ENCODE measurements around the gene TIMM50. TPM values are rescaled to one million over a fixed set of nuclear protein-coding genes. Genes with fewer than 3 reads are reported as not detected.

Gene TIMM50
- total RNA-seq, 3 donors from 2014 or later (not counting 1 experiment from before 2014, with no cell fraction given) = 50.1 to 67.2 (median 60.8) TPM

GRCh38 chr19:39481676-39482075 lies 1.0 kb downstream of the TIMM50 start:
- intact Hi-C loops (cut with micrococcal nuclease) = loop anchor here (5.0 kb wide), 1 partner anchor 84 kb away; no protein-coding TSS in a partner anchor
- no peaks in the 10 kb centered on the region for H3K27me3 ChIP-seq (ENCODE audit: control insufficient read depth, insufficient read depth, low read length)
- Mint-ChIP-seq H3K4me3 (peak overlapping the region; percentile 93), H3K9me3 (no peaks in the 10 kb centered on the region), H3K27ac (peak overlapping the region; percentile 81 to 94), H3K36me3 (no peaks in the 10 kb centered on the region), H3K27me3 (ENCODE audit: low read depth in 2 of 2) (no peaks in the 10 kb centered on the region), H3K4me1 (peaks cover 20 to 25% of the 10 kb centered on the region in 2 donors)
- H3K27ac ChIP-seq (ENCODE audit: low read length) = no peak overlapping the region
- ATAC-seq (no peak), DNase-seq (no peak)
- peaks cover 19% of the 10 kb centered on the region for H3K4me1 ChIP-seq (ENCODE audit: control insufficient read depth, insufficient read depth, low read length)
- WGBS (ENCODE audit: insufficient coverage) = 93% methylated on average over 11 of the region's 11 CpGs
- H3K4me3 ChIP-seq (ENCODE audit: low read length) = peak overlapping the region; percentile 99
- peaks cover 11% of the 10 kb centered on the region for H3K36me3 ChIP-seq (ENCODE audit: control insufficient read depth, insufficient read depth, low read length)
- H3K9me3 ChIP-seq (ENCODE audit: control insufficient read depth, insufficient read depth, low read length) = no peaks in the 10 kb centered on the region
- TF ChIP-seq CTCF (IDR thresholded peaks at IDR 0.05) = no peak

GRCh38 chr19:39483141-39483540 lies 2.5 kb downstream of the TIMM50 start:
- WGBS (ENCODE audit: insufficient coverage) = 95% methylated on average over 3 of the region's 6 CpGs
- Histone ChIP-seq H3K9me3 (ENCODE audit: control insufficient read depth, insufficient read depth, low read length) (no peaks in the 10 kb centered on the region), H3K4me1 (ENCODE audit: control insufficient read depth, insufficient read depth, low read length) (peaks cover 19% of the 10 kb centered on the region), H3K27ac (ENCODE audit: low read length) (no peak overlapping the region), H3K4me3 (ENCODE audit: low read length) (no peak overlapping the region), H3K27me3 (ENCODE audit: control insufficient read depth, insufficient read depth, low read length) (no peaks in the 10 kb centered on the region), H3K36me3 (ENCODE audit: control insufficient read depth, insufficient read depth, low read length) (peaks cover 19% of the 10 kb centered on the region)
- intact Hi-C loops (cut with micrococcal nuclease) = loop anchor here (5.0 kb wide), 1 partner anchor 86 kb away; no protein-coding TSS in a partner anchor
- Mint-ChIP-seq H3K9me3 (no peaks in the 10 kb centered on the region), H3K4me3 (peak overlapping the region; percentile 28), H3K27ac (peak overlapping the region; percentile 14 to 20), H3K36me3 (no peaks in the 10 kb centered on the region), H3K27me3 (ENCODE audit: low read depth in 2 of 2) (no peaks in the 10 kb centered on the region), H3K4me1 (peaks cover 20 to 28% of the 10 kb centered on the region in 2 donors)
- no peak for DNase-seq
- TF ChIP-seq CTCF (IDR thresholded peaks at IDR 0.05) = no peak
- no peak for ATAC-seq

GRCh38 chr19:39489756-39490155 lies 9.1 kb downstream of the TIMM50 start:
- no peaks in the 10 kb centered on the region for H3K9me3 ChIP-seq (ENCODE audit: control insufficient read depth, insufficient read depth, low read length)
- H3K4me1 Mint-ChIP-seq = peaks cover 0 to 6% of the 10 kb centered on the region in 2 donors
- ATAC-seq (no peak), DNase-seq (no peak)
- TF ChIP-seq CTCF (IDR thresholded peaks at IDR 0.05) = no peak
- H3K4me3 Mint-ChIP-seq = no peak overlapping the region
- no peaks in the 10 kb centered on the region for H3K4me1 ChIP-seq (ENCODE audit: control insufficient read depth, insufficient read depth, low read length)
- intact Hi-C loops (cut with micrococcal nuclease) = no loop called here
- WGBS (ENCODE audit: insufficient coverage) = 99% methylated on average over 7 of the region's 10 CpGs
- H3K9me3 Mint-ChIP-seq = no peaks in the 10 kb centered on the region
- H3K27ac ChIP-seq (ENCODE audit: low read length) = no peak overlapping the region
- no peak overlapping the region for H3K27ac Mint-ChIP-seq
- H3K36me3 ChIP-seq (ENCODE audit: control insufficient read depth, insufficient read depth, low read length) = peaks cover 45% of the 10 kb centered on the region
- H3K4me3 ChIP-seq (ENCODE audit: low read length) = no peak overlapping the region
- H3K27me3 Mint-ChIP-seq (ENCODE audit: low read depth in 2 of 2) = no peaks in the 10 kb centered on the region
- H3K36me3 Mint-ChIP-seq = no peaks in the 10 kb centered on the region
- H3K27me3 ChIP-seq (ENCODE audit: control insufficient read depth, insufficient read depth, low read length) = no peaks in the 10 kb centered on the region

GRCh38 chr19:39492225-39492624 lies 11.6 kb downstream of the TIMM50 start:
- Histone ChIP-seq H3K36me3 (ENCODE audit: control insufficient read depth, insufficient read depth, low read length) (peaks cover 30% of the 10 kb centered on the region), H3K27ac (ENCODE audit: low read length) (no peak overlapping the region), H3K9me3 (ENCODE audit: control insufficient read depth, insufficient read depth, low read length) (no peaks in the 10 kb centered on the region), H3K4me1 (ENCODE audit: control insufficient read depth, insufficient read depth, low read length) (no peaks in the 10 kb centered on the region), H3K27me3 (ENCODE audit: control insufficient read depth, insufficient read depth, low read length) (peaks cover 5% of the 10 kb centered on the region), H3K4me3 (ENCODE audit: low read length) (no peak overlapping the region)
- WGBS (ENCODE audit: insufficient coverage) = 96% methylated on average over 6 of the region's 6 CpGs
- no peaks in the 10 kb centered on the region for H3K36me3 Mint-ChIP-seq
- no peaks in the 10 kb centered on the region for H3K4me1 Mint-ChIP-seq
- peaks cover 9 to 10% of the 10 kb centered on the region in 2 donors for H3K27me3 Mint-ChIP-seq (ENCODE audit: low read depth in 2 of 2)
- DNase-seq = no peak
- H3K27ac Mint-ChIP-seq = no peak overlapping the region
- no peak for TF ChIP-seq CTCF (IDR thresholded peaks at IDR 0.05)
- no peak overlapping the region for H3K4me3 Mint-ChIP-seq
- ATAC-seq = no peak
- H3K9me3 Mint-ChIP-seq = no peaks in the 10 kb centered on the region
- intact Hi-C loops (cut with micrococcal nuclease) = no loop called here

Measured in natural killer cell (primary cell).